Keratinocyte (primary cell): Measurements from ENCODE around the gene ABAT.

Experiments used
- CTCF ChIP-seq, 3 experiments: IDR thresholded peaks in 1 of 3; conservative IDR thresholded peaks in 1 of 3; optimal IDR thresholded peaks in 1 of 3; 2 replicates in 2 of 3; 3 replicates in 1 of 3; pipeline versions ENCODE3 to v1.5.1; 2011; ENCODE audit warnings: low read length in 3 of 3, mild to moderate bottlenecking in 3 of 3, moderate library complexity in 2 of 3, control low read depth in 1 of 3, inconsistent platforms in 1 of 3; ENCODE audit not compliant: insufficient read depth in 2 of 3; ENCODE audit errors: extremely low read depth in 1 of 3
- EZH2 ChIP-seq: IDR thresholded peaks from one replicate; pipeline ENCODE4 v1.6.1; 2012; ENCODE audit warnings: inconsistent platforms, mild to moderate bottlenecking, low read length, moderate library complexity

DNA sequence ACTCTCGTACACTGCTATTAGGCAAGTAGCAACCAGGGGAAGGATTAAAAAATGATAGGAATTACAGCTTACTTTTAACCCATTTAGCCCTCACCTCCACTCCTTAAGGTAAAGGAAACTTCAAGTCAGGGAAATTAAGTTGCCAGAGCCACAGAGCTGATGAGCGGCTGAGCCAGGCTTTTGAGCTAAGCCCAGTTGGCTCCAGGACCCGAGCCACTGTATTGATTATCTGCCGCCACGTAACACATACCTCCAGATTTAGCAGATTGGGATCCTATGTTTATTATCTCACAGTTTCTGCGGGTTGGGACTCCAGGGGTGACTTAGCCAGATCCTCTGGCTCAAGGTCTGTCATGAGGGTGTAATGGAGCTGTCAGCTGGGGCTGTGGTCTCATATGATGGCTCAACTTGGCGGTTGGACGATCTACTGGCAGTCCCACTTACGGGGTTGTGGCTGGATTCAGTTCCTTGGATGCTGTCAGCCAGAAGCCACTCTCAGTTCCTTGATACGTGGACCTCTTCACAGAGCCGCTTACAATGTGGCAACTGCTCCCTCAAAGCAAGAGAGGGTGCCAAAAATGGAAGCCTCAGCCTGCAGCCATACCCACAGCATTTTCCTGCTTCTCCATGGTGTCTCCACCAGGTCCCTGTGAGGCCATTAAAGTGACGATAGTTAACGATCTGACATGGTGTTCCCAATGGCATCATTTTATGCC, 65.7 kb downstream of the ABAT start:
- TF ChIP-seq CTCF (optimal IDR thresholded peaks at IDR 0.05 in 1 of 3, IDR thresholded peaks at IDR 0.05 in 1 of 3, conservative IDR thresholded peaks at IDR 0.05 in 1 of 3; ENCODE audit: extremely low read depth in 1 of 3, insufficient read depth in 2 of 3, low read length in 3 of 3): no peak
- no peak for TF ChIP-seq EZH2
